ENCODE results near the gene CDC42BPG.

- no peak for TF ChIP-seq GATA3 (IDR thresholded peaks at IDR 0.05; ENCODE audit: low read depth, low read length)
- no peak for TF ChIP-seq GATA2 (IDR thresholded peaks at IDR 0.05; ENCODE audit: low read depth, low read length)
Observed at GRCh38 chr11:64803158-64803845, 41.2 kb downstream of the CDC42BPG start, which contains the start of gene MAP4K2.

All from SH-SY5Y (cell line).